ENCODE measurements around the gene MX1.

Gene MX1

DNA sequence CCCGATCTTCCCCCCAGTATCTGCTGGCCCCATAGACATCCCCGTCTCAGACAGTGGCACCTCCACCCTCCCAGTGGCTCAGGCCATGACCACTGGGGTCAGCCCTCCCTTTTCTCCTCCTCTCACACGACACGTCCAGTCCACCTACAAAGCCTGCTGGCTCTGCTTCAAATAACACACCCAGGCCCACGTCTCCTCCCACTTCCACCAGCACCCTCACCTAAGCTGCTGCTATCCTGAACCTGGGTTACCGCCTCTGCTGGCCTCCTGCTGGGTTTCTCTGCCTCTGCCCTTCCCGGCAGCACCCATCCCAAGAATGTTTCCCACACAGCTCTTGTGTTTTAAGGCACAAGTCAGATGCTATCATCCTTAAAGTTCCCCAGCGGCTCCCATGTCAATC, 38.2 kb upstream of the MX1 start:
- TF ChIP-seq, protein P1, sequence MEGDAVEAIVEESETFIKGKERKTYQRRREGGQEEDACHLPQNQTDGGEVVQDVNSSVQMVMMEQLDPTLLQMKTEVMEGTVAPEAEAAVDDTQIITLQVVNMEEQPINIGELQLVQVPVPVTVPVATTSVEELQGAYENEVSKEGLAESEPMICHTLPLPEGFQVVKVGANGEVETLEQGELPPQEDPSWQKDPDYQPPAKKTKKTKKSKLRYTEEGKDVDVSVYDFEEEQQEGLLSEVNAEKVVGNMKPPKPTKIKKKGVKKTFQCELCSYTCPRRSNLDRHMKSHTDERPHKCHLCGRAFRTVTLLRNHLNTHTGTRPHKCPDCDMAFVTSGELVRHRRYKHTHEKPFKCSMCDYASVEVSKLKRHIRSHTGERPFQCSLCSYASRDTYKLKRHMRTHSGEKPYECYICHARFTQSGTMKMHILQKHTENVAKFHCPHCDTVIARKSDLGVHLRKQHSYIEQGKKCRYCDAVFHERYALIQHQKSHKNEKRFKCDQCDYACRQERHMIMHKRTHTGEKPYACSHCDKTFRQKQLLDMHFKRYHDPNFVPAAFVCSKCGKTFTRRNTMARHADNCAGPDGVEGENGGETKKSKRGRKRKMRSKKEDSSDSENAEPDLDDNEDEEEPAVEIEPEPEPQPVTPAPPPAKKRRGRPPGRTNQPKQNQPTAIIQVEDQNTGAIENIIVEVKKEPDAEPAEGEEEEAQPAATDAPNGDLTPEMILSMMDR (IDR thresholded peaks at IDR 0.05; ENCODE audit: low read length, missing control alignments) = no peak
- DNase-seq (ENCODE audit: low read depth) = no peak
- H3K4me3 ChIP-seq (replicated peaks; ENCODE audit: low read depth, low read length) = no peak overlapping the region

DNA sequence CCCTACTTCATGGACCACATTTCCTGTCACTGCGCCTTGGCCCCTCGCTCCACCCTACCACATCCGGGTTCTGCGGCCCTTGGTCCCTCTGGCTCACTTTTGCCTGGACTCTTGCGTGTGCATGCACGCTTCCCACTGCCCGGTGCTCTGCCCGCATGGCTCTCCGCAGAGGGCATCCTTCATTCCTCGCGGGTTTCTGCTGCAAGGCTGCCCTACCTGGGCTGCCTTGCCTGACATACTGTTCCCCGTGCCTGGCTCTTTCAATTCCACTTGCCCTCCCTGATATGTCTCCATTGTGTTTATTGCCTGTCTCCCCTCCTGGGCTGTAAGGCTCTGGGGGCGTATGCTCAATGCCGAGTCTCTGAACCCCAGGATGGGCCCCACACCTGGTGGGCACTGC, 37.8 kb upstream of the MX1 start:
- TF ChIP-seq, protein P1 (IDR thresholded peaks at IDR 0.05; ENCODE audit: low read length, missing control alignments) = no peak
- no peak overlapping the region for H3K4me3 ChIP-seq (replicated peaks; ENCODE audit: low read depth, low read length)
- DNase-seq (ENCODE audit: low read depth) = no peak

DNA sequence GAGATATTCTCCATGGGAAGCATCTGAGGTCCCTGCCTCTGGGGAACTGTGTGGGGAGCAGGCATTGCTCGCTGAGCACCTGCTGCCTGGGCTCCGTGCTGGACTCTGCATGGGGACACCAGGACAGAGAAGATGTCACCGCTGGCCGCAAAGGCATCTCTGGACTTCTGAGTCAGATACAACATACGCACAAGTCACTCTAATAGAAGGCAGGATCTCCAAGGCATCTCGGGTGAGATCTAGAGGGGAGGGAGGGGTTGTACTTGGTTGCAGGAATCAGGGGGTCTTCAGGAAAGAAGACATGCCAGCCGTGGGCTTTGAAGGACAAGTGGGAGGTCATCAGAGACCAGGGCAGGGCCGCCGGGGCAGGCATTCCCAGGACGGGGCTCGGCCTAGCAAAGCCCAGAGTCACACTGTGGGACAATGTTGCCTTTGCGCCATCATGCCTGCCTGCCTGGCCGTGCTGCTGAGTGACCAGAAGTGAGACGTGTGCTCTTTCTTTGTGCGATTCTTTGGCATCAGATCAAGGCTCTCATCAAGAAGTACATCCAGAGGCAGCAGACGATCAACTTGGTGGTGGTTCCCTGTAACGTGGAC, 35.9 kb upstream of the MX1 start:
- H3K4me3 ChIP-seq (replicated peaks; ENCODE audit: low read depth, low read length) = no peak overlapping the region
- TF ChIP-seq, protein P1 (IDR thresholded peaks at IDR 0.05; ENCODE audit: low read length, missing control alignments) = no peak
- no peak for DNase-seq (ENCODE audit: low read depth)

DNA sequence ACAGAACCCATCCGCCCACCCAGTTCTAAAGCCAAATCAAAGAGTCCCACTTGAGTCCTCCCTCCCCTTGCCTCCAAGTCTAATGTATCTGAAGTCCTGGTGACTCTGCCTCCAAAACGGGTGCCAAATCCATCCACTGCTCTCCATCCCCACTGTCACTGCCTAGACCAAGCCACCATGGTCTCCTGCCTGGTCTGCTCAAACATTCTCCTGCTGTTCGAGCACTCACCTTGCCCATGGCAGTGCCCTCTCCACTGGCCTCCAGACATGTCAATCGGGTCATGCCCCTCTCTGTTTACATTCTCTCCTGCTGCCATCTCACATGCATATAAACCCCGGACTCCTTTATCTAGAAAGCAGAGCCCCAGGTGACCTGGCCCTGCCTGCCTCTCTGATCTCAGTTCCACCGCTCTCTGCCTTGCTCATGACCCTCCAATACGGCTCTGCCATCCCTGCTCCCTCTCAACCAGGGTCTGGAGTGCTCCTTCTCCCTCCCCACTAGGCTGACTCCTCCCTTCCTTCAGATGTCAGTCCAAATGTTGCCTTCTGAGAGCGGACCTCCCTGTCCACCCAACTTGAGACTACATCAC, 32.1 kb upstream of the MX1 start:
- no peak for DNase-seq (ENCODE audit: low read depth)
- TF ChIP-seq, protein P1 (IDR thresholded peaks at IDR 0.05; ENCODE audit: low read length, missing control alignments) = no peak
- no peak overlapping the region for H3K4me3 ChIP-seq (replicated peaks; ENCODE audit: low read depth, low read length)

DNA sequence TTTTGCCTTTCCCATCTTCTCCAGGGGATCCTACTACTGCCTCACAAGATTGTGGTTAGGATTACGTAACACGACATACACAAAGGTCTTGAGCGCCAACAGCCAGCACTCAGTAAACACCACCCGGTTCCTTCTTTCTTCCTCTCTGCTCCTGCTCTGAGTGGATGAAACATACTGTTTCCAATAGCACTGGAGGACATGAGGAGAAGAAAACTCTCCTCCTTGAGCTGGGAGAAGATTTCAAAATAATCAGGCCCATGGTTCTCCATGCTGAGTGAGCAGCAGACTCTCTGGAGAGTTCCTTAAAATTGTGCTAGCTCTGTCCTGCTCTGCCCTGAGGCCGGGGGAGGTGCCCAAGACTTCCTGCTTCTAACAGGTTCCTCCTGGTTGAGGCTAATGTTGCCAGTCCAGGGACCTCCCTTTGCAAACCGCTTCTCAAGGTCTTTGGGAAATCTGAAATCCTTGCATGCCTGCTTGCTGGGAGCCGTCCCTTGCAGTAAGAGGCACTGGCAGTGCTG, 29.4 kb upstream of the MX1 start:
- H3K4me3 ChIP-seq (replicated peaks; ENCODE audit: low read depth, low read length) = no peak overlapping the region
- TF ChIP-seq, protein P1 (IDR thresholded peaks at IDR 0.05; ENCODE audit: low read length, missing control alignments) = no peak
- peak; percentile 26 for DNase-seq (ENCODE audit: low read depth)

DNA sequence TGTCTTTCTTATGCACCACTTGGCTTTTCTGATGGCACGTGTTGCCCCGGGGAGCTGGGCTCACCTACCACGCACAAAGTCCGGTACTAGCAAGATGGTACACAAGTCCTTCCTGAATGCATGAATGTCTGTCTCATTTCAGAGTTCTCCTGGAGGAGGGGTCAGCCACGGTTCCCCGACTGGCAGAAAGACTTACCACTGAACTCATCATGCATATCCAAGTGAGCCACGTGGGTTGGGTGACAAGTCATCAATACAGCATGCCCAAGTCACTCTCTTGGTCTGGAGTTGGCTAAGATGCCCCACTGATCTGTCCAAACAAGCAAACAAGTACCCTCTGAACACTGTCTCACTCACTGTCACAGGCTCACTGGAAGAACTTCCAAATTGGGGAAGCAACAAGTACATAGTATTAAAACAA, 28.6 kb upstream of the MX1 start:
- DNase-seq (ENCODE audit: low read depth) = no peak
- H3K4me3 ChIP-seq (replicated peaks; ENCODE audit: low read depth, low read length) = no peak overlapping the region
- TF ChIP-seq, protein P1 (IDR thresholded peaks at IDR 0.05; ENCODE audit: low read length, missing control alignments) = no peak

DNA sequence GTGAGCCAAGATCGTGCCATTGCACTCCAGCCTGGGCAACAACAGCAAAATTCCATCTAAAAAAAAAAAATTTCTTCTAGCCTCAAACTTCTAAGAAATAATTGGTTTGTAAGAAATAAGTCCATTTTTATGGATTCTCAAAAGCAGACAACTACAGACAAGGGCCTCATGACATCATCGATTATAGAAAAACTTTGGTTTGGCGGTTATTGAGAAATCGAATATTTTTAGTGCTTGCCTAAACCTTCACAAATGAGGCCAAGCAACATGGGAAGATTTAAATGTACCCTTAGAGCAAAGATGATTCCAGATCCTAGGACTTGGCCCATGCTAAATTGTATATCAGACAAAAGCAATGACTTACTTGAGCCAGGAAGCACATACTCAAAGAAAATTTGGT, 27.8 kb upstream of the MX1 start:
- no peak for DNase-seq (ENCODE audit: low read depth)
- H3K4me3 ChIP-seq (replicated peaks; ENCODE audit: low read depth, low read length) = no peak overlapping the region
- TF ChIP-seq, protein P1 (IDR thresholded peaks at IDR 0.05; ENCODE audit: low read length, missing control alignments) = no peak
